HG03439 (cell line): Measurements from ENCODE around the gene STKLD1.

ENCODE experiments used
- ATAC-seq: cut with Tn5 transposase; IDR thresholded peaks from one replicate; pipeline ENCODE4 v1.9.1; 2021; ENCODE audit warnings: mild to moderate bottlenecking, moderate library complexity; ENCODE audit not compliant: unreplicated experiment

The STKLD1 gene

DNA sequence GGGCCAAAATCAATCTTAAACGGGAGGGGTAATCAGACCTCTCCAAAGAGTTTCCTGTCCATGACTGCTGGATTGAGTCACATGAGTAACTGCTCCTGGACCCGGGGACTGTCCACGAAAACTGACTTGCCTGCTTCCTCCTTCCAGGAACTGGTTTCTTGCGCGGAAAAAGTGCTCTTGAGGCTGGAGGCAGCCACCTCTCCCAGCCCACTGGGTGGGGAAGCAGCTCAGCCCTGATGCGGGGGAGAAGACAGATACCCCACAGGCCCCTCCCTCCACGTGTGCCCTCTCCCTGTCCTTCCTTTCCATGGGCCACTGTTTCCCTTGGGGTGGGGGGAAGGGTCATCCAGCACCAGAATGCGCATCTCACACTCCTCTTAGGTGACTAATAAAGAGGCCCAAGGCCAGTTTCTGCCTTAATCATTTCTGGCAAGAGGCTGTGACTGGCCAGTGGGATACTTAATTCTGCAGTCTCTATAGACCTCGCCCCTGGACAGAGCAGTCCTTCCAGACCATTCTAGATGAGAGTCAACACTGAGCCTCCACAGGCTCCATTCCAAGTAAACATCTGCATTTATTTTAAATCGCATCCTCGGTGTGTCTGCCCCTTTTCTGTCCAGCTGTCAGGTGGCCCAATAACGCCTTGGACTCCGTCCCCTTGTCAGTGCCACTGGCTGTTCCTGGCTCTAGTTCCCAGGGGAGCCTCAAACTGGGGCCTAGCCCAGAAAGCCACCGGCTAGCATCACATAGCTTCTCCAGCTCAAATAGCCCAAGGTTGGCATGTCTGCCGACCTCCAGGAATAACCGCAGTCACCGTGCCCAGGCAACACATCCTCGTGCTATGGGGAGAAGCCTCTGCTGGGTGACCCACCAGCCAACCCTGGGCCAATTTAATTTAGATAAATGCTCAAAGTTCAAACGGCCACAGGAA is 29.6 kb downstream of the STKLD1 start:
- ATAC-seq, result no peak

DNA sequence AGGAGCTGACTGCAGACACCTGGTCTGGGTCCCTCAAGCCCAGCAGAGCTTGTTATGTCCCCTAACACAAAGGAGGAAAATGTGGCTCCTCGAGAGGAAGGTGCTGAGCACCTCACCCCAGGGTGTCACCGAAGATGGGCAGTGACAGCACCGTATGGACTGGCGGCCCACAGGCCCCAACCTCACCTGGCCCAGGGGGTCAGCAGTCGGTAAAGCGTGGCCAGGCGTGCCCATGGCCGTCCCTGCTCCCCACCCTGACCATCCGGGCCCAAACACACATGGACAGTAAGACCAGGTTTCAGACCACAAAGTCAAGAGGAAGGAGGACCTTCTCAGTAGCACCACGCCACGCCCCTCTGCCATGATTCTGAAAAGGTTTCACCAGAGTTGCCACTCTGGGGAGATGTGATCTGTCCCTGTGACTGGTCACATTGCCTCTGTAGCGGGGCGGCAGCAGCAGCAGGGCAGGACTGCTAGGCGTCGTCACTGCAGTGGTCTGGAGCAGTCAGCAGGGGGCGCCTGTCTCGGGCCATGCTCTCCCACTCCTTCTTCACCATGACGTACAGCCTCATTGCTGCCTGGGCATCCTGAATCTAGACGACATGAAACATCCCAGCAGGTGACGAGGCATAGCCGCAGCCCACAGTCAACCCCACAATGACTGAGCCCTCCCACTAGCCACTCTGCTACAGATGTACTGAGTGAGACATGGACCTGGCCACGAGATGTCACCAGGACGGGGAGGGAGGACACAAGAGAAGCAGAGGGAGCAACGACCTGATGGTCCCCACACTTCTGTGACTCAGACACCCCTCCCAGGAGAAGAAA is 30.5 kb downstream of the STKLD1 start:
- ATAC-seq, result peak; percentile 75

DNA sequence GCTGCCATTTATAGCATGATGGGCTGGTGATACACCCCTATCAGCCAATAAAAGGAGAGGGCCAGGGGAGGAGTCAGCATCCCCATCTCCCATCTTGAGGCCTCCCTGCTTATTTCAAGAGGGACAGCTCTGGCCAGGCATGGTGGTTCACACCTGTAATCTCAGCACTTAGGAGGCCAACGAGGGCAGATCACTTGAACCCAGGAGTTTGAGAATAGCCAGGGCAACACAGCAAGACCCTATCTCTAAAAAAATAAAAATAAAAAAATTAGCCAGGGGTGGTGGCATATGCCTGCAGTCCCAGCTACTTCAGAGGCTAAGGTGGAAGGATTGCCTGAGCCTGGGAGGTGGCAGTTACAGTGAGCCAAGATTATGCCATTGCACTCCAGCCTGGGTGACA is 31.9 kb downstream of the STKLD1 start:
- no peak for ATAC-seq

DNA sequence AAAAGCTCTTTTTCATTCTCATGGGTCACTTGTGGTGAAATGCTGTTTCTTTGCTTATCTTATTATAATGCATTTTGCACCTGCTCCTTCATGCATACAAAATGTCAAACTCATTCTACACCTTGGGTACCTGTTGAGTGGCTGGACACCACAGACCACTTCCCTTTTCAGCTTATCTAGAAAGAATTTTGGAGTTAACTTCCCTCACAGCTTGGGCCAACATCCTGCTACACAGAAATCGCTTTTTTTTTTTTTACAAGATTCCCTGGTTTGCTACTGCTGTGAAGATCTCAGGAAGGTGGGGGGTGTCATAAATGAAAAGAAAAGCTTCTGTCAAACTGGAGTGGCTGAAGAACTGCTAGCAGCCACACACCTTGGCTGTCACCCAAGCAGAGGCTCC is 39.0 kb downstream of the STKLD1 start:
- ATAC-seq, result no peak

DNA sequence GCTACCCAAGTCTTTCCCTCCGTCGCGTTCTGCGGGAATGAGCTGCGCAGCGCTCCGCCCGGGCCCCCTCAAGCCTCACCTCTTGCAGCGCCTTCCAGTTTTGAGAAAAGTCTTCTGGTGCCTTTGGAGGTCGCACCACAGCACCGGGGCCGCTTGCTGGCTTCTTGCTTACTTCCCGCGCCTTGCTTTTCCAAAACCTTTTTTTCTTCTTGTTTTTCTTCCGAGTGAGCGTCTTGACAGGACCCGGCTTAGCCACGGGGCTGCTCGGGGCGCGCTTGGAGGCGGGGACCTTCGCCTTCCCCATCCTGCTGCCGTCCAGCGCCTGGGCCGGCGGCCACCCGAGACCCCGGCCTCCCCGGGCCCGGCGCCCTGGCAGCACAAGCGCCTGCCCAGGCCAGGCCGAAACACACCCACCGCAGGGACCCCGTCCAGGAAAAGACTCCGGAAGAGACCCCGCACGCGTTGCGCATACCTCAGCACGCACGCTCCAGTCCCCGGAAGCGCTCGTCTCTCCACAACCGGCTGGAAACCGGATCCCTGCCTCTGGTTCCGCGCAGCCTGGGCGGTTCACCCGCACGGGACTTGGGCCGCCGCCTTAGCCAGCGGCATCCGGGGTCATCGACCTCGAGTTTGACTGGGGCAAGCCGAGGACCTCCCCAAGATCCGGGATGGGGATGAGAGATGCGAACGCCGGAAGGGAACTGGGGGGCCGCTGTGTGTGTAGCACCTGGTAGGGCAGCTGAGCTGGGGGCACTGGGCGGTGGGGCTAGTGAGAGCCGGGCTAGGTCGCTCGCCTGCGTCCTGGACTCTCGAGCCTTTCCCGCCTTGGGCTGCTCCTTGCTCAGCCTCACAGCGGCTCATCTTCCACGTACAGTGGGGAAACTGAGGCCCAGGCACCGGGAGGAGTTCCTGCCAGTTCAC is 41.6 kb downstream of the STKLD1 start, which contains the start of gene REXO4:
TSS of gene REXO4 (minus strand) at position 470 of the 921 bp plus-strand sequence. CDS start at position 304, 166 bp downstream.
- peak; percentile 65 for ATAC-seq

DNA sequence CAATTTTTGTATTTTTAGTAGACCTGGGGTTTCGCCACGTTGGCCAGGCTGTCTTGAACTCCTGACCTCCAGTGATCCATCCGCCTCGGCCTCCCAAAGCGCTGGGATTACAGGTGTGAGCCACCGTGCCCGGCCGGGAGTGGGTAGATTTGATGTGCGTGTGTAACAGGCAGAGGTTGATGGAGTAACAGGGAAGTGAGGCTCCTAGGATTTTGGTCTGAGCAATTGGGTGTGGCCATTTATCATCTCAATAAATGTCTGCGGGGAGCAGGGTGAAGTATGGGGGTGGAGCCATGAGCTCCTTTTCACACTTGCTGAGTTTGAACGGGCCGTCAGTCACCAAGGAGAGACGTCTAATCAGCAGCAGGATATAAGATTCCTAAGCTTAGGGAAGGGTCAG is 42.8 kb downstream of the STKLD1 start:
- ATAC-seq, result no peak

DNA sequence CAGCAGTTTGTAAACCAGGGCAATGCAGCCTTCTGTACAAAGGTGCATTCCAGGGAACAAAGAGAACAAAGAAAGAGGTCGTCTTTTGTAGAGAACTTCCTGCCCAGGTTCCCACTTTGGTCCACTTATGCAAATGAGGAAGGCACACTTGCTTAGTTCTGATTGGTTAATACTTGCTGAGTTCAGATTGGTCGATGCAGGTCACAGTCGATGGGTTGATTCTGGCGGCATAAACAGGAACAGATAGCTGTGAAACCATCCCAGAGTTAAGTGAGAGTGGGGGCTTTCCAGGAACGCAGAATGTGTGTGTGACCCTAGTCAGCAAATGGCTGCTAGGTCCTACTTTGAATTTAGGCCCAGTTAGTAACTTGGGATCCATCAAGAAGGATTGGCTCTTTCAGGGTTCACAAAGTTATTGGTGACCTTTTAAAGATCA is 44.2 kb downstream of the STKLD1 start:
- no peak for ATAC-seq

DNA sequence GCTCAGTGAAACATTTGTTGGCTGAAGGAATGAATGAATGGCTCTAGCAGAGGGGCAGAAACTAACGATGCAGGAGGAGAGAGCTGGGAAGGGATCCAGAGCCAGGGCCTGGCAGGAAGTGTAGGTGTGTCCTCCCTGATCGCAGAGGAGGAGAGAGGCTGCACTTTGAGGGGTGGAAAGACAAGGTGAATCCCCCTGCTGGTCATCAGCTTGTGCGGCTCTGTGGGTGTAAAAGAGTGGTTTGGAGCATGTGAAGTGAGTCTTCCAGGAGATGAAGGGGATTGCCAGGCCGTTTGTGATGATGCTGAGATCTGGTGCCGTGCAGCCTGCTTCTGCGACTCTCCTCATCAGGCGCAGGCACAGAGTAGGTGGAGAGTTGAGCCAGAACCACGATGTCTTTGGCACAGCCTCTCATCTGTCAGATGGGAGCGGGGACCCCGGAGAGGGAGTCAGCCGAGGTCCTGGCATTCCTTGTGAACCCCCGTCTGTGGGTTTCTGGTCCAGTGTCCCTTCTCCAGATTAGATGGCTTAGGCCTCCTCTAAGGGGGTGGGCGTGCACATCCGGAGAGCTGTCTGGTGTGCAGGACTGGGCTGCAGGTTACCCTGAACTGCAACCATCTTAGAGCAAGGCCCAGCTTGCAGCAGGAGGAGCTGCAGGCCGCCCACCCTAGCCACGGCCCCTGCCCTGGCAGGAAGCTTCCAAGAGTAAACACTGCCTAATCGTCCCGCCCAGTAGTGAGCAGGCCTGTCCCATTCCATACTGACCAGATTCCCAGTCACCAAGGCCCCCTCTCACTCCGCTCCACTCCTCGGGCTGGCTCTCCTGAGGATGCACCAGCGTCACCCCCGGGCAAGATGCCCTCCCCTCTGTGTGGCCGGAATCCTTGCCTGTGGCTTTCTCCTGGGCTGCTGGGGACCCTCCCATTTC is 45.7 kb downstream of the STKLD1 start, which contains the start of gene ADAMTS13:
TSS of gene ADAMTS13 (plus strand) at position 753 of the 928 bp plus-strand sequence. CDS start at position 830, 77 bp downstream.
- ATAC-seq, result no peak

DNA sequence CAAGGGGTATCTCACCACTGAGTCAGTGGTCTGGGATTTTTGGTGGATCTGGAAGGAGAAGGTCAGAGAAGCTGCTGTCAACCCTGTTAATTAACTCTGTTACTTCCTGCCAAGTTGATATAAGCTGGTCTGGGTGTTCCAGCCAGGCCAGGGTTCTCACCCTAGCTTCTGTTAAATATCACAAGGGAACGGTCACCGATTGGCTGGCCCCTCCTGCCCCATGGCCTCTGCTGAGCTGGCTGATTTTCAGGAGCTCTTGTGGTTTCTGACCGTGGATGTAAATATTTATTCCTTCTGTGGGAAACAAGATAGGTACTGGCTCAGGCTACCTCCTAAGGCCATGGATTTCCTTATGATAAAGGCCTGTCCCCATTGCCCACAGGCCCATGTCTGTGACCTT is 47.0 kb downstream of the STKLD1 start:
- ATAC-seq, result no peak

DNA sequence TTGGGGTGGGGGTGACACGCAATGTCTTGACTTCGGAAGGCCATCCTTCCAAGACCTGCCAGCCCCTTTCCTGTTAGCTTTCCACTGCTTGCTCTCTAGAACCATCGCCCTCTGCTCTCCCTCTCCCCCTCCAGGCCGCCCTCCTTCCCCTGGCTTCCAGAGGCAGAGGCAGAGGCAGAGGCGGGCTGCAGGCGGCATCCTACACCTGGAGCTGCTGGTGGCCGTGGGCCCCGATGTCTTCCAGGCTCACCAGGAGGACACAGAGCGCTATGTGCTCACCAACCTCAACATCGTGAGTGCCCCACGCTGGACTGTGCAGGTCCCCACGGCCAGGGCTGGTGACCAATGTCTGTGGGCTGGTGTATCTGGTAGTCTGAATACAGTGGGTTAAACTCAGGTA is 48.0 kb downstream of the STKLD1 start:
- ATAC-seq, result no peak

DNA sequence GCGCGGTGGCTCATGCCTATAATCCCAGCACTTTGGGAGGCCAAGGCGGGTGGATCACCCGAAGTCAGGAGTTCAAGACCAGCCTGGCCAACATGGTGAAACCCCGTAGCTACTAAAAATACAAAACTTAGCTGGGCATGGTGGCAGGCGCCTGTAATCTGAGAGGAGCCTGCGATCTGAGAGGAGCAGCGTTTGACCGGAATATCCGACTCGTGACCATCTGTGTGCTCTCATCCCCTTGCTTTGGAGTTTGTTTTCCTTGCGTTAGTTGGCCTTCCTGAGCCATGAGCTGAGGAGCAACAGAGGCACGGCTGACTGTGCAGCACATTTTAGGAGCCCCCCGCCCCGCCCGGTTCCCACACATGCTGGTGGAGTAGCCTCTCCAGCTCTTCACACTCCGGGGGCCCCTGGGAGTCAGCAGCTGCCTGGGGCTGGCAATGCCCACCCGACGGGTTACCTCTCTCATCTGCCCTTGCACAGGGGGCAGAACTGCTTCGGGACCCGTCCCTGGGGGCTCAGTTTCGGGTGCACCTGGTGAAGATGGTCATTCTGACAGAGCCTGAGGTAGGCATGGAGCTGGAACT is 49.0 kb downstream of the STKLD1 start:
- no peak for ATAC-seq

DNA sequence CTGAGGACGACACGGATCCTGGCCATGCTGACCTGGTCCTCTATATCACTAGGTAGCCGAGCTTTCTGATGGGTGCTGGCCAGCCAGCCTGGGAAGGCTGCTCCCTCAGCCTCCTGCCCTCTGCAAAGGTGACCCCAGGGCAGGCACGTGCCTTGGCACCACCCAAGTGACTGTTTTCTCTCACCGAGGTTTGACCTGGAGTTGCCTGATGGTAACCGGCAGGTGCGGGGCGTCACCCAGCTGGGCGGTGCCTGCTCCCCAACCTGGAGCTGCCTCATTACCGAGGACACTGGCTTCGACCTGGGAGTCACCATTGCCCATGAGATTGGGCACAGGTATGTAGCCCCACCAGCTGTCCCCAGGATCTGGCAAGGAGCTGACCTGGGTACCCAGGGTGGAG is 49.8 kb downstream of the STKLD1 start:
- no peak for ATAC-seq

DNA sequence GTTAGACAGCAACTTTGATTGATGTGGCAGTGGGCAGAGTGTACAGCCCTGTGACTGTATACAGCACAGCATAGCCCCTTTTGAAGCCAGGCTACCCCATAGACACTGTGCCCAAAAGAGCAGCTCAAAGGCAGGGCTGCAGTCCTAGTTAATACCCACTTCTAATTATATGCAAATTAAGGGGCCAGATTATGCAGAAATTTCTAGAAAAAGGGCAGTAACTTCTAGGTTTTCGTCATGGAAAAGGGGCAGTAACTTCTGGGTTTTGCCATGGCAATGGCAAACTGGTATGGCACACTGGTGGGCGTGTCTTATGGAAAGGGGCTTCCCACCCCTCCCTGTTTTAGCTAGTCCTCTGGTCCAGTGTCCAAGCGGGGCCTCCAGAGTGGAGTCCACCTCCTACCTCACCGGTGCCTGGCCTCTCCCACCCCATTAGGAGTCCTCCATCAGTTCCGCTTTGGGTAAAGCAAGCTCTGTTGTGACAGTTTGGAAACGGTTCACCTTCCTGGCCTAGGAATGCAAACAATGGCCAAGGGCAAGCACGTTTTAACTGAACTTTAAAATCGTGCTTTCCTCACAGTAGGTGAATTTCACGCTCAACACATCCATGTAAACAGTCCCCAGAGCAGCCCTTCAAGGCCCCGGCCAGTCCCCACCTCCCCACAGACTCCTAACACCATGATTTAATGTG is 51.6 kb downstream of the STKLD1 start:
- ATAC-seq, result no peak

DNA sequence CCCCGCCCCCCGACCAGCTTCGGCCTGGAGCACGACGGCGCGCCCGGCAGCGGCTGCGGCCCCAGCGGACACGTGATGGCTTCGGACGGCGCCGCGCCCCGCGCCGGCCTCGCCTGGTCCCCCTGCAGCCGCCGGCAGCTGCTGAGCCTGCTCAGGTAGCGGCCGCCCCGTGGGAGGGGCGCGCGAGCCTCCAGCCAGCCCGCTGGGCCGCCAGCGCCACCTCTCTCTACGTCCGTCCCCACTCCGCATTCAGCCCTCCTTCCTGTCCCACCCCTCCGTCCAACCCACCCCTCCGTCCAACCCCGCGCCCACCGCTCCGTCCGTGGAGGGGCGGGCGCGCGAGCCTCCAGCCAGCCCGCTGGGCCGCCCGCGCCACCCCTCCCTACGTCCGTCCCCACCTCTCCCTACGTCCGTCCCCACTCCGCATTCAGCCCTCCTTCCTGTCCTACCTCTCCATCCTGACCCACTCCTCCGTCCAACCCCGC is 52.5 kb downstream of the STKLD1 start:
- ATAC-seq, result no peak

DNA sequence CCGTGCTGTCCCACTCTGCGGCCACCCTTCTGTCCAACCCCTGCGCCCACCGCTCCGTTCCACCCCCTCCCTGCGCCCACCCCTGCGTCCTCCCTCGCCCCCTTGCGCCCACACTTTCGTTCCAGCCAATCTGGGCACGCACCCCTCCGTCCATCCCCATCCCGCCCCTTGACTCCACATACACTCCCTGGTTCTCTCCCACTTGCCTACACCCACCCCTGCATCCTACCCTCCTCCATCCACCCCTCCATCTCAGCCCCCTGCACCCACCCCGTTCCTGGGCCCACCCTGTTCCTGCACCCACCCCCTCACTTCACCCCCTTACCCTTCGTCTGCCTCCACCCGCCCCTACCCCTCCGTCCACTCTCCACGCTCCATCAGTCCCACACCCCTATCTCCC is 53.0 kb downstream of the STKLD1 start:
- no peak for ATAC-seq

DNA sequence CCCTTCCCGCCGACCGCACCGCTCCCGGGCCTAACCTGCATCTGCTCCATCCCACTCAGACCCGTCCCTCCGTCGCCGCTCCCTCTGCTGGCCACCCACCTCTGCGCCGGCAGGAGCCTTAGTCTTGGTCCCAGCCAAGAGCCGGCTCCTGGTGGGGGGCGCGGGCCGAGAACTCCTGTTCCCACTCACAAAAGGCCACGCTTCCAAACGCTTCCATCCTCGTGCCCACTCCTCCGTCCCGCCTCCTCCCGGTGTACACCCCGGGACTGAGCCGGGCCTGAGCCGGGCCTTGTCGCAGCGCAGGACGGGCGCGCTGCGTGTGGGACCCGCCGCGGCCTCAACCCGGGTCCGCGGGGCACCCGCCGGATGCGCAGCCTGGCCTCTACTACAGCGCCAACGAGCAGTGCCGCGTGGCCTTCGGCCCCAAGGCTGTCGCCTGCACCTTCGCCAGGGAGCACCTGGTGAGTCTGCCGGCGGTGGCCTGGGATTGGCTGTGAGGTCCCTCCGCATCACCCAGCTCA is 53.5 kb downstream of the STKLD1 start:
- ATAC-seq, result no peak

DNA sequence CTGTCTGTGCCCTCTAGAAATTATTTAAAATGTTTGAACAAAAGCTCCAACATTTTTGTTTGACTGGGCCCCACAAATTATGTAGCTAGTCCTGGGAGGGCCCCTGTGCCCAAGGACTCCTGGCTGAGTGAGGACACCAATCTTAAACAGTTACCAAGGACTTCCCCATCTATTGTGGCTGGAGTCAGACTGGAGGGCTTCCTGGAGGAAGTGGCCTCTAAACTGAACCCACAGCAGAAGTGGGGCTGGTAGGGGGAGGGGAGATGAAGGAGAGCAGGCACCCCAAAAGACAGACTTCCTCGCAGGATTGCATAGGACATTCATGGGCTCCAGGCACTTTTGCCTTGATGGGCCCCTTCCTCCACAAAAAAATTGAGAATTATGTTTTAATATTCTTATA is 54.1 kb downstream of the STKLD1 start:
- no peak for ATAC-seq

DNA sequence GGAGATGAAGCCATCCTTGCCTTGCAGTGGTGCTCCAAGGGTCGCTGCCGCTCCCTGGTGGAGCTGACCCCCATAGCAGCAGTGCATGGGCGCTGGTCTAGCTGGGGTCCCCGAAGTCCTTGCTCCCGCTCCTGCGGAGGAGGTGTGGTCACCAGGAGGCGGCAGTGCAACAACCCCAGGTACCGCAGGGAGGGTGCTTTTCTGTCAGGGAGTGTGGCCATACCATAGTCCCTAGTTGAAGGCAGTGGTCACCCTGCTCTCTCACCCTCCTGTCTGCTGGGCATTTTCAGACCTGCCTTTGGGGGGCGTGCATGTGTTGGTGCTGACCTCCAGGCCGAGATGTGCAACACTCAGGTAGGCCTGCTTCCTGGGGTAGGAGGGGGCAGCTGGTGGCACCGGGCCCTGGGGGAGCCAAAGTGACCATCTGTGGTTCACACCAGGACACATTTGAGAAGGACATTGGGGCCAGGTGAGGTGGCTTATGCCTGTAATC is 57.2 kb downstream of the STKLD1 start:
- ATAC-seq, result no peak
